Measurements from ENCODE around the gene TMEM269. TPM values are rescaled to one million over a fixed set of nuclear protein-coding genes. Genes with fewer than 3 reads are reported as not detected.
A peak's percentile ranks its signal among the peaks of the same experiment; 100 is the strongest.

TMEM269 gene
- total and polyA plus RNA-seq, 2 experiments from 2014 or later = 0.35 to 0.69 TPM

DNA sequence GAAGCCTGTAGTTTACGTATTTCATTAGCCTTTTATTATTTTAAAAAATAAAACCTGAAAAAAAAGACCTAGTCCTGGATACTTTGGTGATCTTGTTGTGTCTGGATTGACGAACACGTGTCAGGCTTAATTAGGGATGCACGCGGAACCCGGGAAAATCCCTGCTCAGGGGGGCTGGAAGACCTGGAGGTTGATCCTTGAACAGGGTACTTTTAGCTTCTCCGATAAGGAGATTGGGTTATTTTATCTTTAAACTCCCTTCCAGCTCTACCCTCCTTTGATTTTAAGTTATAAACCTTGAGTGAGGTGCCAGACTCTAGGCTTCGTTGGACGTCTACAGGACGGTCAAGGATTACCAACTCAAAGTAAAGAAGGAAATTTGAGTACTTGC lies 61.1 kb downstream of the TMEM269 start:
- no peak for DNase-seq (ENCODE audit: low read depth in 1 of 2, low spot score in 1 of 2)
- Histone ChIP-seq H3K27ac (no peak overlapping the region), H3K27me3 (no peaks in the 10 kb centered on the region), H3K4me1 (ENCODE audit: low read depth) (peaks cover 5% of the 10 kb centered on the region), H3K4me3 (peak overlapping the region; percentile 60), H3K9me3 (ENCODE audit: low read depth) (no peaks in the 10 kb centered on the region), H3K36me3 (peaks cover 7% of the 10 kb centered on the region)
- TF ChIP-seq, protein P1, sequence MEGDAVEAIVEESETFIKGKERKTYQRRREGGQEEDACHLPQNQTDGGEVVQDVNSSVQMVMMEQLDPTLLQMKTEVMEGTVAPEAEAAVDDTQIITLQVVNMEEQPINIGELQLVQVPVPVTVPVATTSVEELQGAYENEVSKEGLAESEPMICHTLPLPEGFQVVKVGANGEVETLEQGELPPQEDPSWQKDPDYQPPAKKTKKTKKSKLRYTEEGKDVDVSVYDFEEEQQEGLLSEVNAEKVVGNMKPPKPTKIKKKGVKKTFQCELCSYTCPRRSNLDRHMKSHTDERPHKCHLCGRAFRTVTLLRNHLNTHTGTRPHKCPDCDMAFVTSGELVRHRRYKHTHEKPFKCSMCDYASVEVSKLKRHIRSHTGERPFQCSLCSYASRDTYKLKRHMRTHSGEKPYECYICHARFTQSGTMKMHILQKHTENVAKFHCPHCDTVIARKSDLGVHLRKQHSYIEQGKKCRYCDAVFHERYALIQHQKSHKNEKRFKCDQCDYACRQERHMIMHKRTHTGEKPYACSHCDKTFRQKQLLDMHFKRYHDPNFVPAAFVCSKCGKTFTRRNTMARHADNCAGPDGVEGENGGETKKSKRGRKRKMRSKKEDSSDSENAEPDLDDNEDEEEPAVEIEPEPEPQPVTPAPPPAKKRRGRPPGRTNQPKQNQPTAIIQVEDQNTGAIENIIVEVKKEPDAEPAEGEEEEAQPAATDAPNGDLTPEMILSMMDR (IDR thresholded peaks at IDR 0.05; ENCODE audit: low read depth, low read length) = no peak

DNA sequence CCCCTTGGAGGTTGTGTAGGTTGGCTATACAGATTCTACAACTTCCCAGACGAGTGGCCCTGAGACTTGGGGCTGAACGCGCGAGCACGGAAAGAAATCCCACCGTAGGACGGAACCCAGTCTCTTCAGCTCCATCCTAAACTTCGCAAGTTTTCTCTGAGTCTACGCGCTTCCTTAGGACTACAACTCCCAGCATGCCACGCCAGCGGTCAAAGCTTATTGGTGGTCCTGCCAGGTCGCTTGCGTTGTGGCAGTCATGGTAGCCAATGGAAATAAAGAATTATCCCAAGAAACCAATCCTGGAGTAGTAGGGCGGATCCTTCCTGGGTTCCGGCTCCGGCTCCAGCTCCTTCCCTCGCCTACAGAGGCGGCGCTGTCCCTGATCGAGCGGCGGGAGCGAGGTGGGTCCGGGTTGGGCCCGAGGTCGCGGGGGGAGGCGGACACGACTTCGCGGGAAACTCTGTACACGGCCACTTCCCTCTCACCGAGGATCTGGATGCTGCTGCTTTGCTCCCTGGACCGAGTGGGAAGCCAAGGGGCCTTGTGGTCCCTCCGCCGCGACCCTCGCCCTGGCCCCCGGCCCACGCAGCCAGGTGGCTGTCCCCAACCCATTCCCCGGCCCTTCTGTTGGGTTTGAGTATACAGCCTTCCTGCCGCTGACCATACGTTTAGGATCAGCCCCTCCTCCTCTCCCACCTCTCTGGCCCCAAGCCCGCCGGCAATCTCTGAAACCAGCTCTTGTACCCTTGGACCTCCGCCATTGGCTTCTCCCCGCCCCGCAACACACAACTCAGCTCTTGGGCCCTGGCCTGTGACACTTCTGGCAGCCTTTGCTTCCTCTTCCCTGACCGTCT lies 61.7 kb downstream of the TMEM269 start, which contains the start of gene ZNF691:
Gene ZNF691 (plus strand): TSS at position 357 of the 854 bp plus-strand sequence. CDS start 3,046 bp downstream, outside the sequence.
- peaks cover 8% of the 10 kb centered on the region for H3K36me3 ChIP-seq
- peak within 1 kb of the TSS; percentile 60 for H3K4me3 ChIP-seq
- H3K9me3 ChIP-seq (ENCODE audit: low read depth) = no peaks in the 10 kb centered on the region
- DNase-seq (ENCODE audit: low read depth in 1 of 2, low spot score in 1 of 2) = peak; percentile 97 to 98
- H3K4me1 ChIP-seq (ENCODE audit: low read depth) = peaks cover 5% of the 10 kb centered on the region
- TF ChIP-seq, protein P1 (IDR thresholded peaks at IDR 0.05; ENCODE audit: low read depth, low read length) = peak; percentile 52
- H3K27ac ChIP-seq = peak within 1 kb of the TSS; percentile 51
- H3K27me3 ChIP-seq = no peaks in the 10 kb centered on the region

DNA sequence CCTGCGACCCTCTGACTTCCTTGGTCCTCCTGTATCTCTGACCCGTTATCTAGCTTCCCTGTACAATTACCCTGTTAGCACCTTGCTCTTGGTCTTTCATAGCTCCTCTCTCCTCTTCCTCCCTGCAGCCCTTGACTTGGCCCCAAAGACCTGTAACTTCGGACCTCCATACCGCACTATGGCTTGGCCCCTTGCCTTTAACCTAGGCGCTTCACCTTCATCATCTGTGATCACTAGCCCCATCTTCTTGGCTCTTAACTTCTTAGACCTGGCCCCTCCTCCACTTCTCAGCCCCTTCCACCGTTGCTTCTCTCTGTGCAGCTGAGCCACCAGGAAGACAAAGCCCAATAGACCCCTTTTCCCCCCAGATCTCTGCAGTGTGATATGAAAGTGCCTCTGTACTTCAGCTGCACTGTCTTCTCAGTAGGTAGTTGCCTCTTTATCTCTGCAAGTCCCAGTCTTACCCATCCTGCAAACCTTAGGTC lies 62.4 kb downstream of the TMEM269 start:
- peak overlapping the region; percentile 51 for H3K27ac ChIP-seq
- TF ChIP-seq, protein P1 (IDR thresholded peaks at IDR 0.05; ENCODE audit: low read depth, low read length) = no peak

DNA sequence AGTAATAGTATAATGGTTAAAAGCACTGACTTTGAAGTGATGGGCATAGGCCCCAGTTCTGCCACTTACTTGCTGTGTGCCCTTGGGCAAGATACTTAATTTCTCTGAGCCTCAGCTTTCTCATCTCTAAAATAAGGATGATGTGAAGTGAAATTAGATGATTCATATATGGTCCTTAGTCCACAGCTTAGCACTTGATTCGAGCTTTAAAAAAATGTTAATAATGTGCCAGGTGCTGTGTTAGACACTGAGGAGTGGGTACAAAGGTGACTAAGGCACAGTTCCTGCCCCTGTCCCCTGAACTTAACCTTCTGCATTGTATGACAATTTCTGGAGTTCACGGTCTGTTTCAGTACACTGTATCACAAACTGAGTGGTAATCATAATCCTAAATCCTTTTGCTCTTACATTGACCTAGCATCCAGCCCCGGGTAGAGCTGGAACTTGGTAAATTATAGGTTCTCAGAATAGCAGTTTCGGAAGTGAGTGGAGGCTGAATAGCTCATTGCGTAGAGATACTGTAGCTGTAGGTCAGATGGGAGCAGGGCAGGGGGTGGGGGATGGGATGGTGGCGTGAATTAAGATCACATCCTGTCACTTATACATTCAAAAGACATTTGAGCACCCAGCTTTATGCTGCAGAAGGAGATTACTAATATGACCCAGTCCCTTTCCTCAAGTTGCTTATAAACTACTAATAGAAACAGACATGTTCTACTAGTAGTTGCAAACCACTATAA lies 63.1 kb downstream of the TMEM269 start:
- Histone ChIP-seq H3K36me3 (peaks cover 13% of the 10 kb centered on the region), H3K27ac (no peak overlapping the region), H3K4me1 (ENCODE audit: low read depth) (peaks cover 5% of the 10 kb centered on the region), H3K4me3 (peak overlapping the region; percentile 60), H3K27me3 (no peaks in the 10 kb centered on the region), H3K9me3 (ENCODE audit: low read depth) (no peaks in the 10 kb centered on the region)
- TF ChIP-seq, protein P1 (IDR thresholded peaks at IDR 0.05; ENCODE audit: low read depth, low read length) = no peak
- DNase-seq (ENCODE audit: low read depth in 1 of 2, low spot score in 1 of 2) = no peak

More for the DNA sequence above, 62.4 kb downstream of the TMEM269 start:
- H3K4me3 ChIP-seq = peak overlapping the region; percentile 60
- H3K36me3 ChIP-seq = peaks cover 12% of the 10 kb centered on the region
- no peak for DNase-seq (ENCODE audit: low read depth in 1 of 2, low spot score in 1 of 2)
- H3K4me1 ChIP-seq (ENCODE audit: low read depth) = peaks cover 5% of the 10 kb centered on the region
- no peaks in the 10 kb centered on the region for H3K27me3 ChIP-seq
- H3K9me3 ChIP-seq (ENCODE audit: low read depth) = no peaks in the 10 kb centered on the region

DNA sequence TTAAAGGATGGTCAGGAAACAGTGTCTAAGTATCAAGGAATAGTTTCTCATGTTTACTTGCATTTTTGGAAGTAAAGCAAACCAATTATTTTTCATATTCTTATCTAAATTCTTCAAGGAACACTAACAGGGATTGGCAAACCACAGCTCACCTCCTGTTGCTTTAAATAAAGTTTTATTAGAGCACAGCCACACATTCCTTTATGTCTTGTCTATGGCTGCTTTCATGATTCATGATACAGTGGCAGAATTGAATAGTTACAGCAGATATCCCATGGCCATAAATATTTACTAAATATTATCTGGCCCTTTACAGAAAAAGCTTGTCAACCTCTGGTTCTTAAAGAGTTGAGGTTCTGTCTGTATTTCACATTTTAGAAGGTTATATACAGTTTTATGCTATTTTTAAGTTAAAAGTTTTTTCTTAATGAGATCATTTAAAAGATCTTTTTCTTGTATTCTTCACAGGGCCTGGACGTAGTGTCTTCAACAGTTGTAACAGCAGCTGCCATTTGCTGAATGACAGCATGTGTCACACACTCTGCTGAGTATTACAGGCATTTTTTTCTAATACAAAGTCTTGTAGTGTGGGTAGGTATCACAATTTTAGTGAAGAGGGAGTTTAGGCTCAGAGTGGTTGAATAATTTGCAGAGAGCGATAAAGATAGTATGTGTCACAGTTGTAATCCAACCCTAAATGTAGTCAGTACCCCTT lies 64.2 kb downstream of the TMEM269 start:
- no peak overlapping the region for H3K4me3 ChIP-seq
- TF ChIP-seq, protein P1 (IDR thresholded peaks at IDR 0.05; ENCODE audit: low read depth, low read length) = no peak
- H3K9me3 ChIP-seq (ENCODE audit: low read depth) = no peaks in the 10 kb centered on the region
- DNase-seq (ENCODE audit: low read depth in 1 of 2, low spot score in 1 of 2) = no peak
- peaks cover 13% of the 10 kb centered on the region for H3K36me3 ChIP-seq
- H3K4me1 ChIP-seq (ENCODE audit: low read depth) = peaks cover 5% of the 10 kb centered on the region
- H3K27ac ChIP-seq = no peak overlapping the region
- no peaks in the 10 kb centered on the region for H3K27me3 ChIP-seq

All from cardiac muscle cell (in vitro differentiated cells and primary cell).